Hematopoietic multipotent progenitor cell treated with erythropoietin and hydrocortisone succinate and interleukin-3 and kit ligand, for 4 days (in vitro differentiated cells): Measurements from ENCODE around the gene GABRB2.
"Not testable (repeated sequence)": the region's sequence is repeated elsewhere in the genome, so short reads cannot be mapped to it uniquely, and the experiment has no call there.

Source experiments
- DNase-seq: peaks from one replicate; pipeline ENCODE4 v3.0.0-alpha.2; 2015

GABRB2 gene

DNA sequence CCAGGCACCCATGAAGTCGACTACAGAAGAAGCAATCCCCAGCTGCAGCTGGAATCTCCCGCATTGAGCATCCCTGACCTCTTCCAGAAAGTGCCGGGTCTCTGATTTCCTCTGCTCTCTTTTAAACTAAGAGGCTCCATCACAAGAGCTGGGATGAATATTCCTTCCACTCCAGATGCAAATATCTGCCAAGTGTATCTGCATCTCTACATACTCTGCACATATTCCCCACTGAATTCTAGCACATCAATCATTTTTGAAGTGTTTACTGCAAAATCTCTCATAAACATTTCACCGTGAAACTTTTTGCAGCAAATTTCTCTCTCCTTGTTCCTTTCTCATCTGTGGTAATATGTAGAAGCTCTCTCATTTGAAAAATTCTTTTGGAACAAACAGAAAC is 161.5 kb downstream of the GABRB2 start:
- no peak for DNase-seq

DNA sequence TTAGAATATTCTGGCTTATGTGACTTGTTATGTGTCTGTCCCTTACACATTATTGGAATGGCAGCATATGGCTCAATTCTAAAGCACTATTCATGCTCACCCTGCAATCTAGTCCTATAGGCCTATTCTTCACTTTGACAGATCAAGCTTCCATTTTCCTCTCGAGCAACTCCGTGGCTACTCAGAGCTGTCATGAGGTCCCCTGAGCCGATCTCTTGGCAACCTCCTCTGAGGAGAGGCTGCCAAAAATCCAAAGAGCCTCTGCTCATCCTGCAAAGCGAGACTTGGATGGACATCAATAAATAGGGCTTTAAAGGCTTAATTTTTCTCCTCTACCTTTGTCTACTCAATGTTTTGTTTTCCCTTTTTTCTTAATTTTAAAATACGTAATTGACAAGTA is 163.8 kb downstream of the GABRB2 start:
- no peak for DNase-seq

DNA sequence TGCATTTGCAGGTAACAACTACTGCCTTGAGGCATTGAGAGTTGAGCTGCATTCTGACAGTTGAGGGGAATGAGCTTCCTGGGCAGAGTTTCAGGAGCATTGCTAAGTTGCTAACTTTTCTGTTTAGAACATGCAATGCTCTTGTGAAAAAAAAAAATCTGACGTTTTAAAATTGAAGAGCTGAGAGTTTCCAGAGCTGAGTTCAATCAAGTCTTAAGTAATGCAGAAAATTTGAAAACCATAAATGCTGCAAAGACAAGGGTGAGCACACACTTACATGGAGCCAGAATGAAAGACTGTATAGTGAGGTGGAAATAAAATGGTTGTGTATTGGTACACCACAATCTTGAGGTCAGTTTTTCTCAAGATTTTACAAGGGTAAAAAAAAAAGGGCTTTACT is 166.0 kb downstream of the GABRB2 start:
- DNase-seq: no peak

DNA sequence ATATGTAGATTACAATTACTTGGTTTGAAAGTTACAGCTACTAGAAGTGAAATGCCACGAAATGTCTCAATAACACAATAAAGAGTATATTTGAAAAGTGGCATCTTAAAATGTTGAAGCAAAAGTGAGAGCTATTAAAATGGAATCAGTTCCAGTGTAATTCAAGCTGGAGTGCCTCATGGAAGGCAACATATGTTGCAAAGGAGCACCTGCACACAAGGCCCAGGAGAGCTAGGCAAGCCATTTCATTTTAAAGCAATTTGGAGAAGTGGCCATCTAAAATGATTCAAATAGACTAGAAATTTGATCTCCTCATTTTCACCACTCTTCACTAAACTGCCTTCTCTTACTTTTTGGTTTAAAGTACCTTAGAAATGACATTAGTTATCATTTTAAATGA is 167.8 kb downstream of the GABRB2 start:
- no peak for DNase-seq

DNA sequence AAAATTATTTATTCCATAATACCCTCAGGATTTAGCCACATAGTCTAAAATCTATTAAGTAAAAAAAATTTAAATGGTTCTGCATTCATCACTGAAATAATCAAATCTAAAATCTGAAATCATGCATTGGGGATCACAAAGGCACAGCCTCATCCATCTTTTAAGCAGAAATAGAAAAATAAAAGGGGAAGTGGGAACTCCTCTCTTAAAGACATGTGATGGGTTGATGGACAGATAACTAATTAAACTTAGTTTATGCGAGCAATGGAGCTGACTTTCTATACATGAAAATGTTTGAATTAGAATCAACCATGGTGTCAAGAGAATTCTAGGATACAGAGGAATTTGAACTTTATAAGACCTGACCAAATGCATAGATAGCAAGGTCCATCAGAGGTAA is 170.5 kb downstream of the GABRB2 start:
- DNase-seq: peak; percentile 4

DNA sequence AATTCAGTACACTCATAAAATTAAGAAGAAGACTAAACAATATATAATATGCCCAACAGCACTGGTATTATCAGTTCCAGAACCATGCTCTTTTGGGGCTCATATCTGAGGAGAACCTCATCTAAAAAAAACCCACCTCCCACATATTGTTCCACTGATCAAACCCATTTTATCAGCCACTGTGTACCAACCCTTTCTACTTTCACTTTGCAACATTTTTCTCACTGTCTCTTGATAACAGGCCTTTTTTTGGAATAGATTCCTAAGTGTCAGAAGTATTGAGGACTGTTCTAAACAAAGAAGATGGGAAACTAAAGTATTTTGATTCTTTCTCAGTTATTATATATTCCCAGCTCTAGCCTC is 173.2 kb downstream of the GABRB2 start:
- no peak for DNase-seq

DNA sequence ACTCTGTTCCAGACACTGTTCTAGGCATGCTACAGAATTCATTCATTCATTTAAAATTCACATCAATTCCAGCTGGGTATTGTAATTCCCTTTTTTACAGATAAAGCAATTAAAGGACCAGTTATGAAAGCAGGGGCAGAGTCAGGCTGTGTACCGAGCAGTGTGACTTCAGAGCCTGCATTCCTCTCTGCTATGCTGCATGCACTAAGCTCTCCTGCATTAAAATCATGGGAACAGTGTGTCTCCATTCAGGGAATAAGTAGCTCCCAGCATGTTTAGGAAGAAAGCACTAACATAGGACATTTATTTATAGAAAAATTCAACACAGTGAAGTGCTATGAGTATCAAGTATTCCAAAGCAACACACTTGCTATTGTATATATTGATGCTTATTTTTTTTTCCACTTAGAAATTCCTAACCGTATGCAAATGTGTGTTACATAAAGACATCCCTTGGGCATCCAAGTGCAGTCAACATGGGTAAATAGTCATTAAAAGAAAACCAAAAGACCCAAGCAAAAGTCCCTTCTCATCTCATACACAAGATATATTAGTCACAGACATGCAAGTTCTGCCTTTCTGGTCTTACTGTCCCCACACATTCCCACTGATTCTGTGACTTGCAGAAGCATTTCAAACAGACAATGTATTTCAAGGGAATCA is 173.7 kb downstream of the GABRB2 start:
- DNase-seq: no peak

DNA sequence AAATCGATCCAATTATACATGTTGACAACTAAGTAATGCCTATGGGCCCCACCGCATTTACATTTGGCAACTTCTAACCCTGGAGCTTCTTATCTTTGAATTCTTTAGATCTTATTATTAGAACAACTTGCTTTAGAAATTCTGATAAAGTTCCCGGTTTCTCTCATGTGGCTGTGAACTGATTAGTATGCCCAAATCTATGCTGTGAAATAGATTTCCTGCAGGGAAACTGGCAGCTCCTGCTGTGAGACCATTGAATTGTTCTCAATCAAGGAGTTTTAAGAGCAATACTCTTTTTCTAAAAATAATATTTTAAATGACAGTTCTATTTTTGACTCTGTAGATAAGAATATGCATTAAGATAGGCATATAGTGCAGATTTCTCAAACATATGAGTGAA is 177.5 kb downstream of the GABRB2 start:
- no peak for DNase-seq

DNA sequence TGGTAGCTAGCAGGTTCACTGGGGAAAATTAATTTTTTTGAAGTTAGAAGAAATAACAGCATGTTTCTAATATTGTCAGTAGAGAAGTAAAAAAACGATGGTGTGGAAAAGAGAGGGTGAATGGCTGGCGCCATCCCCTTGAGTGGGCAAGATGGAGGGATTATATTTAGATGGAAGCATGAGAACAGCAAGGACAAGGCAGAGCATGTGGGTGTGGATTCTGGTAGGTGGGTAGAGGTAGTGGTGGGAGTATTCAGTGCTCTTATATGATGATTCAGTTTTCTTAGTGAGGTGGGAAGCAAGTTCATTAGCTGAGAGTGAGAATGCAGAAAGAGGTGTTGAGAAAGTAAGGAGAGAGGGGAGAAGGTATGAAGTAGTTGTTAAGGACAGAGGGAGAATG is 188.1 kb downstream of the GABRB2 start:
- no peak for DNase-seq

DNA sequence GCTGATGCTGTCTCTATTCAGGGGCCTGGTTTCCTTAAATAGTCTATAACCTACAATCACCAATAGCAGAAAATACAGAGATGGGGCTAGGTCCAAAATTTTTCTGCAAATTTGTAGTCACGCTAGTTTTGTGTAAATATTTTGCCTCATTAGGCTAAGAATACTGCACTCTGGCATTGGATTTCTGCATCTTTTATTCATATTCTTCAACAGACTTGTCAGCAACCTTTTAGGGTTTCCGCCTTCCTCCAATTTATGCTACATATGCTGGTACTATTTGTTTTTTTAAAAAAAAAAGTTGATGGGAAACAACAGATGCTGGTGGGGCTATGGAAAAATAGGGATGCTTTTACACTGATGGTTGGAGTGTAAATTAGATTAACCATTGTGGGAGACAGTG is 202.3 kb downstream of the GABRB2 start:
- no peak for DNase-seq

DNA sequence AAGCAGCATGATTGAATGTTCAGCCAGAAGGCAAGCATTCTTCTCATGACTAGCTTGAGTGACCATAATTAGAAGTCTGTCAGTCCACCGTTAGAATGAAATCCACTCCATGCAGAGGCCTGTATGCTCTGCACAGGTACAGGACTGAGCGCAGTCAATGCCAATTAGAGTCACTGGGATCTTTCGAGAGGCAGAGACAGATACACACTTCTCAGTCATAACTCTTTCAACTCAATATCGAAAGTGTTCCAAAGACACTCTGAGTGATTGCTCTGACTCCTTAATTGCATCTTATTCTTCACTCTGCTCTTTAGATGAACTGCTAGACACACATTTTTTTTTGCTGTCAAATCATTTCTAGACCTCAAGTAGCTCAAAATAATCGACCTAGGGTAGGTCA is 203.6 kb downstream of the GABRB2 start:
- DNase-seq: no peak

DNA sequence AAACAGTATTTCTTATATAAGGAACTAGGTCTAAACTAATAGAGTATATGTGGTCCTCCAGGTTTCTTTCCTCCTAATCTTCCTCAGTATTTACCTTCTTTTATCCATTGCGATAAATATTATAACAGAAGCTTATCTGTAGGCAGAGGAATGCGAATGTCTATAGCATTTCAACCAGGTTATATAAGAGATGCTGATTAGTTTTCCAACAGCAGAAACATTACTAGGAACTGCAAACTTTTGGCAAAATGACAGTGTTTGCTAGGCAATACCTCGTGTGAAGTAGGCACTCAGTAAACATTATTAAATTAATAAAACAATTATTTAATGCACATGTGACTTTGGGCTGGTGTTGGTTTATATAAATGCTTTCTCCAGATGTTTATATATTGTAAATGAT is 206.5 kb downstream of the GABRB2 start:
- no peak for DNase-seq

DNA sequence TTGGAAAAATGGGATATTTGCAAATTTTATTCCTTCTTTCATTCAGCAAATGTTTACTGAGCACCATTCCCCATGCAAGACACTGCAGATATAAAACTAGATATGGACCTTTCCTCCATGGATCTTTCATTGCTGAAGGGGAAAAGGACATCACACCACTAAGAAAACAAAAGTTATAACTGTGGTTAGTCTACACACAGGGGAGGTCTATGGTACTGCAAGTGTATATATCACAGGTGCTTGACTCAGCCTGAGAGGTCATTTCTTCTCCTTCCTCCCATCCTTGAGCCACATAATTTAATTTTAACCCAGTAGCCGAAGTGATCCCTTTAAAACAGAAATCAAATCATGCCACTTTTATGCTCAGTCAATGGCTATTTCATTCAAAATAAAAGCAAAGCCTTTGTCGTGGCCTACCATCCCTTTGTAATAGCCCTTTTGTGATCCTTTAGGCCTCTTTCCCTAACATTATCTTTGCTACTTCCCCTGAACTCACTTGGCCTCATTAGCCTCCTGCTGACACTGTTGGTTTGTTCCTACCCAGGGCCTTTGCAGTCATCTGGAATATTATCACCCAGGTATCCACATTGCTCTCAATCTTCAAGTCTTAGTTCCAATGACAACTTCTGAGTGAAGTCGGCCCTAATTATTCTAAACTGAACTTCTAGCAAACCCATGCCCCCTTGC is 213.2 kb downstream of the GABRB2 start:
- DNase-seq: no peak

DNA sequence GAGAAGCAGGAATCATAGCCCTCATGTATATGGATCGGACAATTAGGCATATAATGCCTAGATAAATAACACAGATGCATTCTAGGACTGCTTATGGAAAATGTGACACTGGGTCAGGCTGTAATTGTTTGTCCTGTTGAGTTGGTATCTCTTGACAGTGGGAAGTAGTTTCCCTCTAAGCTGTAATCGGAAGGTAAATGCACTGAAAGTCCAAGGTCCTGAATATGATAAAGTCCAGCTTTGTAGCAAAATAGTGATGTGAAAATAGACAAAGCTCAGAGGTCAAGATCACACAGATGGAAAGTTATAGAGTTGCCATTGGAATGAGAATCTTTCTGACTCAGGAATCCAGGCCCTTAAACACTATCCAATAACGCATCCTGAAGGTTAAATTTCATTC is 214.2 kb downstream of the GABRB2 start:
- no peak for DNase-seq

DNA sequence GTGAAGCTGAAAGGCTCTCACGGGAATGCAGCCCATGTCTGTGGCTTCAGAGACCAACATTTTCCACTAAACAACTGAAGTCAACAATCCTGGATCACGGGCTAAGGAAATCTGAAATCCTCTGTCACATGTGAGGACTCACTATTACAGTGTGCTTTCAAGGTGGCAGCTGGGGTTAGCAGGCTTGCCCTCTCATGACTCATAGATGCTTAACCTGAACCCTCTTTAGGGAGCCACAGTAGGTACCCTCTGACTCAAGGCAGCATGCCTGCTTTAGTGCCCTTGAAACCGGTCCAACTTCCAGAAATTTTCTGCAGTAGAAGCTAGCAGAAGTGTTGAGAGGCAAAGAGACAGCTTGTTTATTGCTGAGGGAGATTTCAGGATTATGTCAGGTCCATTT is 232.5 kb downstream of the GABRB2 start:
- DNase-seq: no peak

DNA sequence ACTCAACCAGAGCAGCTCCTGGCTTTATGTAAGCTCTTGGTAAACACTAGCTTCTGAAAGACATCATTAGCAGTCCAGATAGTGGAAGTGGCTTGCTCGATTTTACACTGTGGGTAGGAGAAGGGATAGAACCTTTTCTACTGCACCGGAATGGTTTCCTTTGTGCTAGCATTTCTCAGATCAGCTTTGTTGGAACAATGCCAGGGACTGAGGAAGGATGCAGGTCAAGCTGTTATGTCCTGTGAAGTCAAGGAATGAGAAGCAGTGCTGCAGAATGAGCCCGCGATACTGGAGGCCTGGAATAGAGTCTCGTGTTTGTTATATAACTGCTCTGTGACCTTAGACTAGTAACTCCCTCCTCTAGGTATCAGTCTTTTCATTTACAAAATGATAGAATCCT is 233.6 kb downstream of the GABRB2 start:
- no peak for DNase-seq

DNA sequence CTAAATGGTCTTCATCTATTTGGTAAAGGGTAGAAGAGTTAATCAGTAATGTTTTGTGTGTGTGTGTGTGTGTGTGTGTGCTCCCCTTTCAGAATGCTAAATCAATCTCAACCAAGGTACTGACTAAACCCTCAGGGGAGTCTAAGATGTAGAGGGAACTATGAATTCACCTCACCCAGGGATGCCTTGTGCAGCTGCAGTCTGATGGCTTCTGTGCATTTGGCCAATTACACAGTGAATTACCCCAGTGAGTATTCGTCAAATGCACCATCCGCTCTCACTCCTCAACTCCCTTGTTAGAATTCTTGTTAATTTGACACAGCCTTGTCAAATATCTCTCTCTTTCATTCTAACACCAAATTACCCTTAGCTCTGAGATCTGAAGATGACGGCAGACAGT is 234.6 kb downstream of the GABRB2 start:
- DNase-seq: no peak

DNA sequence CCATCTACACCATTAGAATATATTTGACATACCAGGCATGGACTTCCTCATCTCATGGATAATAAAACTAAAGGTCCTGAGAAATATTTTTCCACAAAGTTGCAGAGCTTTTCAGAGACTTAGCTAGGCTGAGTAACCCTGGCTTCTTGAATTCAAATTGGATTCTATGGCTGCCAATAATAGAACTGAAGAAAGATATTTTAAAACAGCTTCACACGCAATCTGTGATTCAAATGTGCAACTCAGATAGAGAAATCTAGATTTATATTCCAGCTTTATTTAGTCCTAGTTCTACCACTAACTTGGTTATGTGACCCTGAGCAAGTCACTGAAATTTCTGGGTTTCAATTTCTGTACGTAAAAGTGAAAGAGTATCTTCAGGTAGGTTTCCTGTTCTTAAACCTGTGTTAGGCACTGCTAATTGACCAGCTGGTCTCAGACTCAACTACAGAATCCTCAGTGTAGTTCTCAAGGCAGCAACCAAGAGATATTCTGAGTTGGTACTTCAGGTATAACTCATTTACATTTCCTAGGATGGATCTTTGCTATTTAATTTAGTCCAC is 235.3 kb downstream of the GABRB2 start:
- DNase-seq: no peak

DNA sequence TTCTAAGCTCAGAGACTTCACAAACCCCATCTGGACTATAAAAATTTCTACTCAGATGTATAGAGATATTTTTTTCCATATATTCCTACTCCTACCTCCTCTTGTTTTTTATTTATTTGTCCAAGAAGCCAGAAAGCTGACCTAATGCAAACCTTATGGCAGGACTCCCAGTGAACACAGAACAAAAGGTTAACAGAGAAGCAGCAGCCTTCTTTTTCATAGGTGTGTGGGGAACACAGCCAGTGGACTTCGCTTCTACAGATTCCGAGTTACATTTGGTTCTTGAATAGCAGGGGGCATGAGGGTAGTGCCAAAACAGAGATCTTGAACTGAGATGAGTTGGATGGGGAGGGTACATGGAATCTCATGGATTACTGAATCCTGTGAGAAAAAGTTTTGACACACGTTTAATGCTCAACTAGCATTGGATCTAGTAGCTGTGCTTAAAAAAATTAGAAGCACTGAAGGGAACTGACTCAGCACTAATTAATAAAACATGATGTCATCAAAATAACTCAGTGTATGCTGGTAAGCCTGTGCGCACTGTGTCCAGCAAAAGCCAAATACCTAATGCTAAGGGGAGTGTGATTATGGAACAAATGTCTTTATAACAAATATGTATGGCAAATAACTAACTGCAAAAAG is 240.1 kb downstream of the GABRB2 start:
- DNase-seq: no peak

DNA sequence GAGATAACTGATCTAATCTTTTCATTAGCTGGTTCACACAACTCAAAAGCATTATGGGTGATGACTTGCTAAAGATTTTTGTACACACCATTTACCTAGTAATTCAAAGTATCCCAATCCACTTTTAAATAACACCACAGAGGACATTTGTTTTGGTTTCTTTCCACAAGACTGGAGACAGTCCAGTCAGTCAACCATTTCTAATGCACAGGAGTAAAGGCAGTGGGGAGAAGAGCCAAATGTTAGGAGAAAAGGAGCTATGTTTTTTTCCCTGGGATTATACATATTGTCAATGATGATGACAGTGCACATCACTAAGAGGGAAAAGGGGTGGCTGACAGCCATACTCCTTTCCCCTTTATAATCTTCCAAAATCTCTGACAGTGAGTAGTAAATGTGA is 240.9 kb downstream of the GABRB2 start:
- no peak for DNase-seq

DNA sequence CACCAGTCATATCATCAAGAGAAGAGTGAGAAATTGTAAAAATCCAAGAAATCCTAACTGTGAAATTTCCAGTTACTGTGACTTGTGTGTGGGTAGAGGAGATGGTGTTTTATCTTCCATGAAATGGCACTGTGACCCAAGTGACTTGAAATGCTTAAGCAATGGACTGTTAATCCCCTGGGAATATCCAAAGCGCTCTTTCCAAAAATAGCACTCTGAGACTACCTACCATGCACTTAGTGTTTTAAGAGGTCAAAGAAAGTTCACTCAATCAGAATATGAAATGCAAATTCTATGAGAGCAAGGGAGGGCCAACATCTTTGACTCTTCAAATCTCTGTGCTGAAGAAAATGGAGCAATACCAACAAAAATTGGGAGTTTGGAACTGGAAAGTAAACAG is 244.0 kb downstream of the GABRB2 start:
- DNase-seq: no peak

DNA sequence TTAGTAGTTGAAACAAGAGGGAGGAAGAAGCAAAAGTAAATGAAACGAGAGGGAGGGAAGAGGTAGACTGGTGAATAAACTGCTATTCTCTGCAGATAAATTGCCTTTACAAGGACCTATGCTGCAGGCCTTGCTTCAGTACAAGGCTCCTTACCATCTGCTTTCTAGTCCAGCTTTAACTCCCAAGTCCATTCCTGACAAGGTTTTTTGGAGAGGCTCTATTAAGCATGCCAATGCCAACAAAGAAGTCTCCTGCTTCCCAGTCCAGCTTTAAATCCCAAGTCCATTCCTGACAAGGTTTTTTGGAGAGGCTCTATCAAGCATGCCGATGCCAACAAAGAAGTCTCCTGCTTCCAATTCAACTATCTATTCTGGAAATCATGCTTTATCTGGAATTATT is 244.9 kb downstream of the GABRB2 start:
- DNase-seq: no peak

DNA sequence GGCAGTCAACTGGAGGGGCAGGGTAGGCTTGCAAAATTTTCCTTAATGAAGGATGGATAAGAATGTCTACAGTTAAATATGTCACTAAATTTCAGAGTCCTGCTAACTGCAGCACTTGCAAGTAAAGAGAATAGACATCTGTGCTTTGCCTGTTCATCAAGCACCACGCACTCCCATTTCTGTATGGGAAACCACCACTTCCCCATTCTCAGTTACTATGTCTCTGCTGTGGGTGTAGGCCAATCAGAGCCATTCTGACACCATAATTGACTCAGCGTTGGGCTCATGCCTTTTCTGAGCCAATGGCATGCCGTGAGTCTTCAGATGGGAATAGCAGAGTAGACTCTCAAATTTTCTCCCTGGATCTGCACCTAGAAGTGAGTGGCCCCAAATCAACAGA is 247.5 kb downstream of the GABRB2 start:
- no peak for DNase-seq

DNA sequence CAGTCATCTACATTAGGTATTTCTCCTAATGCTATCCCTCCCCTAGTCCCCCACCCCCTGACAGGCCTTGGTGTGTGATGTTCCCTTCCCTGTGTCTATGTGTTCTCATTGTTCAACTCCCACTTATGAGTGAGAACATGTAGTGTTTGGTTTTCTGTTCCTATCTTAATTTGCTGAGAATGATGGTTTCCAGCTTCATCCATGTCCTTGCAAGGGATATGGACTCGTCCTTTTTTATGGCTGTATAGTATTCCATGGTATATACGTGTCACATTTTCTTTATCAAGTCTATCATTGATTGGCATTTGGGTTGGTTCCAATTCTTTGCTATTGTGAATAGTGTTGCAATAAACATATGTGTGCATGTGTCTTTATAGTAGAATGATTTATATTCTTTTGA is 249.1 kb downstream of the GABRB2 start:
- DNase-seq: not testable (repeated sequence)
